SJCRH30 (cell line): ENCODE measurements around the gene RAB4A. TPM values are rescaled to one million over a fixed set of nuclear protein-coding genes. Genes with fewer than 3 reads are reported as not detected.
A peak's percentile ranks its signal among the peaks of the same experiment; 100 is the strongest.

Experiments
- DNase-seq, 2 experiments: peaks; one replicate each; pipeline ENCODE4 v3.0.0-alpha.2; 2015 to 2020
- H3K27ac ChIP-seq: fragments of 250-450 bp; sonication (Bioruptor Pico); 2 replicates; pipeline ENCODE4 v1.5.1; 2020; ENCODE audit warnings: mild to moderate bottlenecking, moderate library complexity
- H3K27me3 ChIP-seq: fragments of 250-450 bp; sonication (Bioruptor Pico); 2 replicates; pipeline ENCODE4 v1.5.1; 2020; ENCODE audit warnings: mild to moderate bottlenecking, moderate library complexity
- H3K36me3 ChIP-seq: fragments of 250-450 bp; sonication (Bioruptor Pico); 2 replicates; pipeline ENCODE4 v1.5.1; 2020; ENCODE audit warnings: mild to moderate bottlenecking, moderate library complexity
- H3K4me1 ChIP-seq: fragments of 250-450 bp; sonication (Bioruptor Pico); 2 replicates; pipeline ENCODE4 v1.5.1; 2020; ENCODE audit warnings: mild to moderate bottlenecking, moderate library complexity
- H3K4me3 ChIP-seq: fragments of 250-450 bp; sonication (Bioruptor Pico); 2 replicates; pipeline ENCODE4 v1.5.1; 2020; ENCODE audit warnings: mild to moderate bottlenecking, moderate library complexity
- H3K9me3 ChIP-seq: fragments of 250-450 bp; sonication (Bioruptor Pico); replicated peaks from 2 replicates; pipeline ENCODE4 v1.5.1; 2020; ENCODE audit warnings: mild to moderate bottlenecking, moderate library complexity
- total RNA-seq: library from RNA; depleted of rRNA; stranded (reverse); fragments of >200 nt; shearing (Covaris generic); gene quantifications from 2 replicates; pipeline ENCODE4 v1.2.3, GENCODE V29; 2014

The RAB4A gene
- total RNA-seq, 1 experiment from 2014 or later, result 31.3 TPM

- Histone ChIP-seq H3K4me1 (peaks cover 6% of the 10 kb centered on the region; the same call in 1 of the 2 replicates), H3K36me3 (peaks cover 9% of the 10 kb centered on the region; the same call in 1 of the 2 replicates), H3K4me3 (no peak overlapping the region), H3K27ac (no peak overlapping the region), H3K9me3 (no peaks in the 10 kb centered on the region), H3K27me3 (no peaks in the 10 kb centered on the region)
- no peak for DNase-seq
Observed at GRCh38 chr1:229339520-229339919, 68.6 kb downstream of the RAB4A start.

GRCh38 chr1:229340496-229340895 is 69.6 kb downstream of the RAB4A start:
- Histone ChIP-seq H3K9me3 (no peaks in the 10 kb centered on the region), H3K36me3 (peaks cover 4% of the 10 kb centered on the region; the same call in 1 of the 2 replicates), H3K27me3 (no peaks in the 10 kb centered on the region), H3K4me3 (peak overlapping the region; percentile 94), H3K27ac (no peak overlapping the region), H3K4me1 (peaks cover 6% of the 10 kb centered on the region; the same call in 1 of the 2 replicates)
- no peak for DNase-seq

- no peaks in the 10 kb centered on the region for H3K27me3 ChIP-seq
- H3K9me3 ChIP-seq, result no peaks in the 10 kb centered on the region
- H3K4me1 ChIP-seq, result peaks cover 6% of the 10 kb centered on the region; the same call in 1 of the 2 replicates
- DNase-seq, result peak; percentile 86 to 88
- peak overlapping the region; percentile 77 for H3K27ac ChIP-seq
- H3K4me3 ChIP-seq, result peak overlapping the region; percentile 94
- H3K36me3 ChIP-seq, result 0 out of 2 replicates have a peak, but pooled peaks cover 3% of the 10 kb centered on the region
Observed at GRCh38 chr1:229341774-229342655, 71.1 kb downstream of the RAB4A start.

GRCh38 chr1:229342656-229343569 is 72.0 kb downstream of the RAB4A start, which contains the start of gene CCSAP:
CCSAP (minus strand) TSS chr1:229343047; CDS start chr1:229342465, 582 bp downstream.
- peaks cover 6% of the 10 kb centered on the region; the same call in 1 of the 2 replicates for H3K4me1 ChIP-seq
- no peaks in the 10 kb centered on the region for H3K27me3 ChIP-seq
- H3K27ac ChIP-seq, result peak within 1 kb of the TSS; percentile 77
- 0 out of 2 replicates have a peak, but pooled peaks cover 3% of the 10 kb centered on the region for H3K36me3 ChIP-seq
- no peaks in the 10 kb centered on the region for H3K9me3 ChIP-seq
- peak within 1 kb of the TSS; percentile 94 for H3K4me3 ChIP-seq
- DNase-seq, result peak; percentile 76 to 86

- H3K9me3 ChIP-seq, result no peaks in the 10 kb centered on the region
- peak overlapping the region; percentile 94 for H3K4me3 ChIP-seq
- H3K4me1 ChIP-seq, result peaks cover 6% of the 10 kb centered on the region; the same call in 1 of the 2 replicates
- H3K27me3 ChIP-seq, result no peaks in the 10 kb centered on the region
- DNase-seq, result no peak
- H3K36me3 ChIP-seq, result 0 out of 2 replicates have a peak, but pooled peaks cover 3% of the 10 kb centered on the region
- no peak overlapping the region for H3K27ac ChIP-seq
Observed at GRCh38 chr1:229344139-229344538, 73.2 kb downstream of the RAB4A start.

- DNase-seq, result no peak
- Histone ChIP-seq H3K27ac (no peak overlapping the region), H3K27me3 (no peaks in the 10 kb centered on the region), H3K9me3 (no peaks in the 10 kb centered on the region), H3K36me3 (no peaks in the 10 kb centered on the region), H3K4me1 (peaks cover 5% of the 10 kb centered on the region; the same call in 1 of the 2 replicates), H3K4me3 (no peak overlapping the region)
Observed at GRCh38 chr1:229344937-229345684, 74.2 kb downstream of the RAB4A start.

- H3K9me3 ChIP-seq, result no peaks in the 10 kb centered on the region
- H3K4me3 ChIP-seq, result no peak overlapping the region
- no peak overlapping the region for H3K27ac ChIP-seq
- H3K27me3 ChIP-seq, result no peaks in the 10 kb centered on the region
- DNase-seq, result peak in 1 of 2 experiments; percentile 27
- H3K36me3 ChIP-seq, result no peaks in the 10 kb centered on the region
- H3K4me1 ChIP-seq, result no peaks in the 10 kb centered on the region
Observed at GRCh38 chr1:229347528-229347927, 76.6 kb downstream of the RAB4A start.

- no peak overlapping the region for H3K27ac ChIP-seq
- no peaks in the 10 kb centered on the region for H3K36me3 ChIP-seq
- DNase-seq, result no peak
- peaks cover 5% of the 10 kb centered on the region; the same call in 1 of the 2 replicates for H3K9me3 ChIP-seq
- no peaks in the 10 kb centered on the region for H3K27me3 ChIP-seq
- no peak overlapping the region for H3K4me3 ChIP-seq
- no peaks in the 10 kb centered on the region for H3K4me1 ChIP-seq
Observed at GRCh38 chr1:229349463-229350385, 78.8 kb downstream of the RAB4A start.

- peaks cover 5% of the 10 kb centered on the region; the same call in 1 of the 2 replicates for H3K9me3 ChIP-seq
- H3K36me3 ChIP-seq, result no peaks in the 10 kb centered on the region
- H3K4me1 ChIP-seq, result no peaks in the 10 kb centered on the region
- H3K4me3 ChIP-seq, result no peak overlapping the region
- no peak for DNase-seq
- H3K27me3 ChIP-seq, result no peaks in the 10 kb centered on the region
- no peak overlapping the region for H3K27ac ChIP-seq
Observed at GRCh38 chr1:229352975-229353374, 82.1 kb downstream of the RAB4A start.

GRCh38 chr1:229354226-229354625 is 83.3 kb downstream of the RAB4A start:
- no peaks in the 10 kb centered on the region for H3K27me3 ChIP-seq
- no peak overlapping the region for H3K4me3 ChIP-seq
- peaks cover 5% of the 10 kb centered on the region; the same call in 1 of the 2 replicates for H3K9me3 ChIP-seq
- H3K36me3 ChIP-seq, result no peaks in the 10 kb centered on the region
- no peaks in the 10 kb centered on the region for H3K4me1 ChIP-seq
- DNase-seq, result no peak
- no peak overlapping the region for H3K27ac ChIP-seq
